Retinal pigment epithelial cell (primary cell): ENCODE results near the gene TRIM65.
"Not testable (repeated sequence)": the region's sequence is repeated elsewhere in the genome, so short reads cannot be mapped to it uniquely, and the experiment has no call there.

Experiments used
- DNase-seq: peaks from one replicate; pipeline ENCODE4 v3.0.0-alpha.2; 2010; ENCODE audit warnings: low read depth
- H3K4me3 ChIP-seq: 2 replicates; pipeline ENCODE4 v1.5.1; 2011; ENCODE audit warnings: mild to moderate bottlenecking, low read length, control low read depth, moderate library complexity
- TF ChIP-seq, protein P1 (sequence below): conservative IDR thresholded peaks from 2 replicates; pipeline ENCODE4 v1.5.1; 2011; ENCODE audit warnings: low read depth, low read length, control low read depth, inconsistent platforms

Gene TRIM65

DNA sequence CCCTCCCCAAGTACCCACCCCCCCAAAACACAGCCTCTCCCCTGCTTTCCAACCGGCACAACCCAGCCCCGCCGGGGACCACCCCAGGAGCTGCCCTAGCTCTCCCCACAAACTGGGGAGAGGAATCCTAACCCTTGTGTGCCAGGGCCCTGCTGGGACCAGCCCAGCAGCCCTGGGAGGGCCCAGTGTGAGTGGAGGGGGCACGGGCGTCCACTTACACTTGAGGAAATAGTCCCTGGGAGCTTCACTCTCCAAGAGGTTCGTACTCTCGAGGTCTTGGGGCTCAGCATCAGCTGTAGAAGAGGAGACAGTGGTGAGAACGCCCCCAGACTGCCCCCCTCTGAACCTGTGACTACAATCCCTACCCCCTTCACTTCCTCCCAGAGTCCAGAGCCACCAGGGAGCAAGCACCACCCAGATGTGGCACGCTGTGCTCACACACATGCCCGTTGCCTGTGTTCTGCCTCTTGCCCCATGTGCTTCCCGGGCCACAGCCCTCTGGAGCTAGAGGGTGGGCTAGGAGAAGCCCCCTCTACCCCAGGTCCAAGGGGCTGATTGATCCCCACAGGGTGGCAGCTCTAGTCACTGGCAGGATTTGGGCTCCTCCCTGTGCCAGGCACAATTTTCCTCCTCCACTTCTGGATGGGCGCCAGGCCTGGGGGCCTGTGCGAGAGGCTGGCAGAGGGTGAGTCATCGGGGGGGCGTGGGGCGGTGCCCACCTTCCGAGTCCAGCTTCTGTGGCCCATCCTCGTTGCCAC lies 21.4 kb downstream of the TRIM65 start:
- TF ChIP-seq, protein P1, sequence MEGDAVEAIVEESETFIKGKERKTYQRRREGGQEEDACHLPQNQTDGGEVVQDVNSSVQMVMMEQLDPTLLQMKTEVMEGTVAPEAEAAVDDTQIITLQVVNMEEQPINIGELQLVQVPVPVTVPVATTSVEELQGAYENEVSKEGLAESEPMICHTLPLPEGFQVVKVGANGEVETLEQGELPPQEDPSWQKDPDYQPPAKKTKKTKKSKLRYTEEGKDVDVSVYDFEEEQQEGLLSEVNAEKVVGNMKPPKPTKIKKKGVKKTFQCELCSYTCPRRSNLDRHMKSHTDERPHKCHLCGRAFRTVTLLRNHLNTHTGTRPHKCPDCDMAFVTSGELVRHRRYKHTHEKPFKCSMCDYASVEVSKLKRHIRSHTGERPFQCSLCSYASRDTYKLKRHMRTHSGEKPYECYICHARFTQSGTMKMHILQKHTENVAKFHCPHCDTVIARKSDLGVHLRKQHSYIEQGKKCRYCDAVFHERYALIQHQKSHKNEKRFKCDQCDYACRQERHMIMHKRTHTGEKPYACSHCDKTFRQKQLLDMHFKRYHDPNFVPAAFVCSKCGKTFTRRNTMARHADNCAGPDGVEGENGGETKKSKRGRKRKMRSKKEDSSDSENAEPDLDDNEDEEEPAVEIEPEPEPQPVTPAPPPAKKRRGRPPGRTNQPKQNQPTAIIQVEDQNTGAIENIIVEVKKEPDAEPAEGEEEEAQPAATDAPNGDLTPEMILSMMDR, result no peak
- DNase-seq, result no peak
- H3K4me3 ChIP-seq, result no peak overlapping the region

DNA sequence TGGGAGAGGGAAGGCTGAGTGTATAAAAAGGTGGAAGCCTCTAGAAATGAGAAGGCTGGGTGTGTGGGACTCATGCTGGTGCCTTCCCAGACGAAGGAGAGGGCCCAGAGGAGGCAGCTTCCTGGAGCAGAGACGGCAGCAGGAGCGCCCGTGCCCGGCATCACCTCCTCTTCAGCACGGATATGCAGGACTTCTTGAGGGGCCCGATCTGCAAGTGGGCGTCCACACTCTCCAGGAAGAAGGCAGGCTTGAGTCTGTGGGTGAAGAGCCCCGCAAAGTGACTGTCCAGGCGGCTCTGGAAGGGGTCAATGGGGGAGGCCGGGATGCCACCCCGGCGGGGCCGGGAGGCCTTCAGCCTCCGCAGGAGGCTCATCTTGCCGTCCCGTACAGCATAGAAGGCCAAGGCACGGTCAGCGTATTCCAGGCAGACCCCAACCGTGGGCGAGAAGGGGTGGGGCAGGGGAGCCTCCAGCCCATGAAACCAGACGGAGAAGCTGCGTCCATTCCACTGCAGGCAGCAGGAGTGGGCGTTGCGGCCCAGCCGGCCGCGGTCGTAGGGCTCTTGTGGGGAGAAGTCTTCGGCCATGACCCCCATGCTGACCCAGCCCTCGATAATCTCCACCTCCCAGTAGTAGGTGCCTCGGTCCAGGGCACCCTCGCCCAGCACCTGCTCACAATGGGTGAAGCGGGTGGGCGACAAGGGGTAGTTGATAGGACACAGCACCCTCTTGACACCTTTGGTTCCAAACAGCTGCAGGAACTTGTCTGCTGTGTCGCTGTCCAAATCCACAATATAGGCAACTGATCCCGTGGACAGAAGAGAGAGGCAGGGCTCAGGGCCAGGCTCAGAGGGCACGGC lies 22.2 kb downstream of the TRIM65 start:
- no peak for DNase-seq
- H3K4me3 ChIP-seq, result no peak overlapping the region
- TF ChIP-seq, protein P1, result no peak

DNA sequence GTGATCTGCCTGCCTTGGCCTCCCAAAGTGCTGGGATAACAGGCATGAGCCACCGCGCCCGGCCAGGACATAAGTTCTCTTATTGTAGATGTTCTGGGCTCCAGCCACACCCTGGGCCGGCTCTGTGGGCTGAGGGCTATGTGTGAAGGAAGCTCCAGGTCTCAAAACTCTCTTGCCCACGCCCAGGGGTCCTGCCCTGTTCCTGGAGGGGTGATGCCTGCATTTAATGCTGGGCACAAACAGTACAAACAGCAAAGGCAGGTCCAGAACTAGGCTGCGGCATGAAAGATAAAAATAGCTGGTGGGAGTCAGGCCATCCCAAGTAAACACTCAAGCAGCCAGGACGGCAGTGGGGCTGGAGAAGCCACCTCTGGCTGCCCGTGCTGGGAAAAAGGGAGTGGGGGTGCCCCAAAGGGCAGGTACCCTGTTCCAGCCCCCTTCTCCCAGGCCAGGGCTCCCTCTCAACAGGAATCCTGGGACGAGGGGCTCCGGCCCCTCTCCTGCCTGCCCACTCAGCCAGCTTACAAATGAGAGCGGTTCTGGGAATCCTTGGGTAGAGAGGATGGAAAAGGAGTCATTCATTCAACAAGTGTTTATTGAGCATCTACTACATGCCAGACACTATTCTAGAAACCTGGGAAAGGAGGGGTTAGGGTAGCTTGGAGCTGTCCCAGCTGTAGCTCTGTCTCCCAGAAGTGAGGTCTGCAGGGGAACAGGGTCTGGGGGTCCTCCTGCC lies 23.0 kb downstream of the TRIM65 start:
- DNase-seq, result no peak
- TF ChIP-seq, protein P1, result no peak
- H3K4me3 ChIP-seq, result no peak overlapping the region

DNA sequence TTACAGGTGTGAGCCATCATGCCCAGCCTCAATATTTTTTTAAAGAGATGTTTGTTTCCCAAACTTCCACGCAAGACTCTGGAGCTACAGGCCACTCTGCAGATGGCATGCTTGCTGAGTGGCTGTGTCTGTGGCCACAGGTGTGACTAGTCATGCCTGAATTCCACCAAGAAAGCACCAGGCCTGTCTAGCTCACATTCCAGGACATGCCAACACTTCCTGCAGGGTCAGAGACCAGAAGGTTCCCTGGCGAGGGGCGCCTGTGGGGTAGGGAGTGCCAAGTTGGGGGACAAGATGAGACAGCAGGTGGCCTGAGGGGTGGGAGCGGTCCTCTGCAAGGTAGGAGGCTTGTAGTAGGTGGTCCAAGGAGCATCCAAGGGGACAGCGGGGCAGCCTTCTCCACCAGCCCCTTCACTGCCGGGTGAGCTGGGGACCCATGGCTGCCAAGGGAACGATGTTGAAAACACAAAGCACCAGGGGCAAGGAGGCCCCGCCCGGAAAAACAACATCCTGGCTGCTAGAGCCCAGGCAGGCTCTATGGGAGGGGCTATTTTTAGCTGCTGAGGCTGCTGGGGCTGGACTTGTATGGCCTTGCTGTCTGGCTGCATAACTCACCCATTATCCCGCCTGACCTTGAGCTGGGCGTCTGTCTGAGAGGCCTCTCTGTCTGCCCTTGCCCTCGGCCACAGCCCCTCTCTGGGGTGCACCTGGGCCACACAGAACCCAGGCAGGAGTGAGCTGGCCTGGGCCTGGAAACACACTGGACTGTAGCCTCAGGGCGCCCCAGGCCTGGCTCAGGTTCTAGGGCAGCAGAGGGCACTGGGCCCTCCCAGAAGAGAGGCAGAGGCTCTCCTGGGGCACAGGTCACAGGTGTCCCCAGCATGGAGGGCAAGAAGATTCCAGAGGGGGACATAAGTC lies 24.1 kb downstream of the TRIM65 start:
- DNase-seq, result peak; percentile 68
- H3K4me3 ChIP-seq, result no peak overlapping the region
- TF ChIP-seq, protein P1, result no peak

DNA sequence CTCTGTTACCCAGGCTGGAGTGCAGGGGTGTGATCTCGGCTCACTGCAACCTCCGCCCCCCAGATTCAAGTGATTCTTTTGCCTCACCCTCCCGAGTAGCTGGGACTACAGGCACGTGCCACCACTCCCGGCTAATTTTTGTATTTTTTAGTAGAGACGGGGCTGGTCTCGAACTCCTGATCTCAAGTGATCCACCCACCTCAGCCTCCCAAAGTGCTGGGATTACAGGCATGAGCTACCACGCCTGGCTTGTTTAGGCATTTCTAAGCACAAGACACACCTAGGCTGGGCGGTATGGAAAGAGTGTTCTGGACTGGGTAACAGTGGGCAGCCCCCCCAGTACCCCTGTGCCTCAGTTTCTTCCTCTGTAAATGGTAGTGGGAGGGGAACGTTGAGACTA lies 26.5 kb downstream of the TRIM65 start:
- not testable (repeated sequence) for H3K4me3 ChIP-seq, DNase-seq

DNA sequence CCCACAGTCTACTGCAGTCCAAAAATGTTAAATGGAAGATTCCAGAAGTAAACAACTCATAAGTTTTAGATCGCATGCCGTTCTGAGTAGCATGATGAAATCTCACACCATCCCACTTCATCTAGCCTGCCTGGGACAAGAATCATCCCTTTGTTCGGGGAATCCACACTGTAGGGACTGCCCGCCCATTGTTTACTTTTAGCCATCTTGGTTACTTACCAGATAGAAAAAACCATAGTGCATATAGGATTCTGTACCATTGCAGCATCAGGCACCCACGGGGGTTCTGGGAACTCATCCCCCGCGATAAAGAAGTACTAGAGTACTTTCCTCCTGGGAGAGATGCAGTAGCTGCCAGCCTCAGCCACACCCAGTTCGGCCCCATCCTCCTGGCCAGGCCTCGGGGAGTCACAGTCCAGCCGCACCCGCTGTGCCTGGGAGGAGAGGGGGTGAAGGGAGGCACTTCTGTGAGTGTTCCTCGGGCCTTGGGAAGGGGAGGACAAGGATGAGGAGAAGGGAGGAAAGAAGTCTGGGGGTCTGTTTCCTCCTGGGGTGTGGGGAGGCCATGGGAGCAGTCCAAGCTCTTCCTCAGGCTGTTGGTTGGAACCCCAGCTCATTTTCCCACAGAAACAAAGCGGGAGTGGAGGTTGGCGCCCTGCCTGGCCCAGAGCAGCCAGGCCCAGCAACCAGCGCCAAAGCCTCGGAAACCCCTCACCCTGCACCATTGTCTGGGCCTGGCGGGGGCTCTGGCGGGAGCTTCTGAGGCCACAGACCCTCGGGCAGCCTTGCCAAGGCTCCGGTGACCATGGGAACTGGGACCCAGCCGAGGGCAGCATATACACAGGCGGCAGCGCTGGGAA lies 27.2 kb downstream of the TRIM65 start:
- no peak for DNase-seq
- TF ChIP-seq, protein P1, result no peak
- no peak overlapping the region for H3K4me3 ChIP-seq

DNA sequence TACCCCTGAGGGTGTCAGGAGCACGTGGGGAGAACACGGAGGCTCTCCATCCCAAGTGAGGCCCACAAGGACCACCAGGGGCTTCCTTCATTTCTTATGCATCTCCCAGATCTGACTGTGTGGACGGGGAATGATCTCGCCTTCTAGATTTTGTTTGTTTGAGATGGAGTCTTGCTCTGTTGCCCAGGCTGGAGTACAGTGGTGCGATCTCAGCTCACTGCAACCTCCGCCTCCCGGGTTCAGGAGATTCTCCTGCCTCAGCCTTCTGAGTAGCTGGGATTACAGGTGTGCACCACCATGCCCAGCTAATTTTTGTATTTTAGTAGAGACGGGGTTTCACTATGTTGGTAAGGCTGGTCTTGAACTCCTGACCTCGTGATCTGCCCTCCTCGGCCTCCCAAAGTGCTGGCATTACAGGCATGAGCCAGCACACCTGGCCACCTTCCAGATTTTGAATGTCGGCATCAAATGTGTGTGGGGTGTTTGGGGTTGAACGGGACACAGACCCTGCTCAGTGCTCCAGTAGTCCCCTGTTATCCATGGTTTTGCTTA lies 27.9 kb downstream of the TRIM65 start:
- not testable (repeated sequence) for DNase-seq, H3K4me3 ChIP-seq

DNA sequence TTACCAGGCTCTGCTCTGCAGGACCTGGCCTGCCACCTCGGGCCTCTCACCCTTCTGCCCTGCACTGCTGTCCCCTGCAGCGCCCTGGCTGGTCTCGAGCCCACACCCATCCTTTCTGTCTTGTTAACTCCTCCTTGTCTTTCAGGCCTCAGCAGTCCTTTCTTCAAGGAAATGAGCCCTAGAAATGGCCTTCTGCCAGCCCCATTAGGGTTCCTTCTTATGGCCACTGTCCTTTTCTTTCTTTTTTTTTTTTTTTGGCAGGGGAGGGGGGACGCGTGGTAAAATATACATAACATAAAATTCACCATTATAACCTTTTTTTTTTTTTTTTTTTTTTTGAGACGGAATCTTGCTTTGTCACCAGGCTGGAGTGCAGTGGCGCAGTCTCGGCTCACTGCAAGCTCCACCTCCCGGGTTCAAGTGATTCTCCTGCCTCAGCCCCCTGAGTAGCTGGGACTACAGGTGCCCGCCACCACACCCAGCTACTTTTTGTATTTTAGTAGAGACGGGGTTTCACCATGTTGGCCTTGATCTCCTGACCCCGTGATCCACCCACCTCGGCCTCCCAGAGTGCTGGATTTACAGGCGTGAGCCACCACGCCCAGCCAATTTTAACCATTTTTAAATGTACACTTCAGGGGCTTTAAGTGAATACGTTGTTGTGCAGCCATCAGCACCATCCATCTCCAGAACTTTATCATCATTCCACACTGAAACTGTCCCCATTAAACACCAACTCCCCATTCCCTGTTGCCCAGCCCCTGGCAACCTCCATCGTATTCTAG lies 31.2 kb downstream of the TRIM65 start:
- DNase-seq, H3K4me3 ChIP-seq: not testable (repeated sequence)

DNA sequence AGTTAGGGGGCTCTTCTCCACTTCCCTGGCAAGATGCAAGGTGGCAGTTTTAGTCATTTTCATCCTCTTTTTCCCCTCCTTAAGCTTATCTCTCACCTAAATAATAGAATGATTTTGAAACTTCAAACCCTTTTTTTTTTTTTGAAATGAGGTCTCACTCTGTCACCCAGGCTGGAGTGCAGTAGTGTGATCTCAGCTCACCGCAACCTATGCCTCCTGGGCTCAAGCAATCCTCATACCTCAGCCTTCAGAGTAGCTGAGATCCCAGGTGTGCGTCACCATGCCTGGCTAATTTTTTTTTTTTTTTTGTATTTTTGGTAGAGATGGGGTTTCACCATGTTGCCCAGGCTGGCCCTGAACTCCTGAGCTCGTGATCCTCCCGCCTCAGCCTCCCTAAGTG lies 31.9 kb downstream of the TRIM65 start:
- DNase-seq, H3K4me3 ChIP-seq: not testable (repeated sequence)
